Measurements from ENCODE around the gene SART3. TPM values are rescaled to one million over a fixed set of nuclear protein-coding genes. Genes with fewer than 3 reads are reported as not detected.

SART3 gene
- polyA plus RNA-seq, 1 of the 3 experiments (the other 2 are of a cell fraction): 28.9 TPM

- Histone ChIP-seq H3K9me3 (no peaks in the 10 kb centered on the region), H3K9ac (no peak overlapping the region), H4K20me1 (ENCODE audit: insufficient read depth) (peaks cover 32% of the 10 kb centered on the region), H3K4me3 (ENCODE audit: low read depth in 2 of 2, low read length in 1 of 2) (no peak overlapping the region), H3K36me3 (replicated peaks in 1 of 2; ENCODE audit: control insufficient read depth in 1 of 2, insufficient read depth in 2 of 2, low read length in 1 of 2) (peaks cover 63 to 69% of the 10 kb centered on the region in 2 experiments), H2AFZ (ENCODE audit: low read depth) (no peak overlapping the region), H3K4me1 (ENCODE audit: control insufficient read depth in 1 of 2, insufficient read depth in 2 of 2, low read depth in 1 of 2, low read length in 1 of 2) (peaks cover 5 to 7% of the 10 kb centered on the region in 2 experiments; a peak in 2 of 4 replicates), H3F3A (replicated peaks; ENCODE audit: insufficient read depth) (peaks cover 13% of the 10 kb centered on the region), H3K79me2 (ENCODE audit: insufficient read depth) (peaks cover 75% of the 10 kb centered on the region), H3K9me2 (no peaks in the 10 kb centered on the region), H3K27me3 (ENCODE audit: insufficient read depth) (no peaks in the 10 kb centered on the region), H3K4me2 (no peak overlapping the region), H3K27ac (ENCODE audit: low read depth in 2 of 2, low read length in 1 of 2) (no peak overlapping the region)
- DNase-seq: no peak
- CTCF ChIA-PET: no interaction called here
- POLR2A ChIA-PET: no interaction called here
- 94% methylated on average over 10 of the region's 10 CpGs for WGBS (ENCODE audit: low lambda C conversion rate)
- TF ChIP-seq TEAD4 (IDR thresholded peaks at IDR 0.05; ENCODE audit: borderline replicate concordance, insufficient read depth) (no peak), NRF1 (IDR thresholded peaks at IDR 0.05; ENCODE audit: low read depth, low read length) (no peak), RAD21 (IDR thresholded peaks at IDR 0.05; ENCODE audit: low read length) (no peak), EP300 (IDR thresholded peaks at IDR 0.05; ENCODE audit: borderline replicate concordance in 1 of 2, low read depth in 1 of 2, low read length in 1 of 2) (no peak), GATA2 (CRISPR knock-in tag; IDR thresholded peaks at IDR 0.05) (no peak), CHD2 (IDR thresholded peaks at IDR 0.05; ENCODE audit: low read length, partially characterized antibody) (no peak), USF1 (IDR thresholded peaks at IDR 0.05; ENCODE audit: borderline replicate concordance, low read depth) (no peak), SIN3A (IDR thresholded peaks at IDR 0.05; ENCODE audit: borderline replicate concordance, low read depth, low read length) (no peak), CTCF (IDR thresholded peaks at IDR 0.05) (no peak), PBX3 (IDR thresholded peaks at IDR 0.05) (no peak), TAF1 (IDR thresholded peaks at IDR 0.05; ENCODE audit: borderline replicate concordance, low read depth, low read length) (no peak), POLR2AphosphoS5 (IDR thresholded peaks at IDR 0.05; ENCODE audit: low read depth, low read length) (no peak)
Measured at GRCh38 chr12:108538616-108539195, 22.3 kb downstream of the SART3 start.

GRCh38 chr12:108538146-108538545, 22.8 kb downstream of the SART3 start:
- Histone ChIP-seq H3K27me3 (ENCODE audit: insufficient read depth) (no peaks in the 10 kb centered on the region), H3K4me2 (no peak overlapping the region), H4K20me1 (ENCODE audit: insufficient read depth) (peaks cover 28% of the 10 kb centered on the region), H3K4me3 (ENCODE audit: low read depth in 2 of 2, low read length in 1 of 2) (no peak overlapping the region), H3K9ac (no peak overlapping the region), H3K27ac (ENCODE audit: low read depth in 2 of 2, low read length in 1 of 2) (no peak overlapping the region), H2AFZ (ENCODE audit: low read depth) (no peak overlapping the region), H3F3A (replicated peaks; ENCODE audit: insufficient read depth) (peaks cover 10% of the 10 kb centered on the region), H3K9me3 (no peaks in the 10 kb centered on the region), H3K4me1 (ENCODE audit: control insufficient read depth in 1 of 2, insufficient read depth in 2 of 2, low read depth in 1 of 2, low read length in 1 of 2) (peaks cover 5 to 7% of the 10 kb centered on the region in 2 experiments; a peak in 2 of 4 replicates), H3K79me2 (ENCODE audit: insufficient read depth) (peaks cover 69% of the 10 kb centered on the region), H3K9me2 (no peaks in the 10 kb centered on the region), H3K36me3 (replicated peaks in 1 of 2; ENCODE audit: control insufficient read depth in 1 of 2, insufficient read depth in 2 of 2, low read length in 1 of 2) (peaks cover 63 to 69% of the 10 kb centered on the region in 2 experiments)
- WGBS (ENCODE audit: low lambda C conversion rate): 77% methylated on average over 6 of the region's 6 CpGs
- ChIA-PET CTCF (interaction anchor here (1.3 kb wide), 1 partner anchor 12 kb away, joined by 9 read pairs; no protein-coding TSS in a partner anchor), POLR2A (no interaction called here)
- TF ChIP-seq MAX (IDR thresholded peaks at IDR 0.05; ENCODE audit: low read depth): no peak
- TF ChIP-seq GABPA (IDR thresholded peaks at IDR 0.05; ENCODE audit: low read depth): no peak
- no peak for TF ChIP-seq POLR2AphosphoS5 (IDR thresholded peaks at IDR 0.05; ENCODE audit: low read depth, low read length)
- TF ChIP-seq IRF3 (IDR thresholded peaks at IDR 0.05; ENCODE audit: low read depth, low read length): no peak
- DNase-seq: no peak
